HT1080 (cell line): ENCODE measurements around the gene IDH2. TPM values are rescaled to one million over a fixed set of nuclear protein-coding genes. Genes with fewer than 3 reads are reported as not detected.
"Not testable (repeated sequence)": the region's sequence is repeated elsewhere in the genome, so short reads cannot be mapped to it uniquely, and the experiment has no call there.

Source experiments
- DNase-seq: peaks from one replicate; pipeline ENCODE4 v3.0.0-alpha.2; 2015; ENCODE audit warnings: low read depth
- polyA plus RNA-seq, 2 experiments: library from polyadenylated mRNA; depleted of rRNA; stranded (reverse); fragments of >200 nt; gene quantifications; 2 replicates each; pipeline ENCODE4 v1.2.3, GENCODE V29; 2015
- total RNA-seq: library from RNA; depleted of rRNA; stranded (reverse); fragments of >200 nt; shearing (Covaris generic); gene quantifications from 2 replicates; pipeline ENCODE4 v1.2.3, GENCODE V29; 2014; rRNA removed

IDH2 gene
- 6.9 and 7.7 TPM in 2 replicates for total RNA-seq
- 17.1 and 20.1 TPM in 2 replicates for polyA plus RNA-seq (2015; cell fraction: cytosol; rRNA removed)
- polyA plus RNA-seq (2015; cell fraction: nucleus; rRNA removed): 10.0 and 11.4 TPM in 2 replicates

- DNase-seq: peak; percentile 64
These were observed at the start of gene IDH2 for GRCh38 chr15:90101969-90102890. Gene IDH2 (minus strand): TSS chr15:90102468. CDS start chr15:90102390, 78 bp downstream.

GRCh38 chr15:90150551-90150950 lies 48.3 kb upstream of the IDH2 start:
- not testable (repeated sequence) for DNase-seq

DNA sequence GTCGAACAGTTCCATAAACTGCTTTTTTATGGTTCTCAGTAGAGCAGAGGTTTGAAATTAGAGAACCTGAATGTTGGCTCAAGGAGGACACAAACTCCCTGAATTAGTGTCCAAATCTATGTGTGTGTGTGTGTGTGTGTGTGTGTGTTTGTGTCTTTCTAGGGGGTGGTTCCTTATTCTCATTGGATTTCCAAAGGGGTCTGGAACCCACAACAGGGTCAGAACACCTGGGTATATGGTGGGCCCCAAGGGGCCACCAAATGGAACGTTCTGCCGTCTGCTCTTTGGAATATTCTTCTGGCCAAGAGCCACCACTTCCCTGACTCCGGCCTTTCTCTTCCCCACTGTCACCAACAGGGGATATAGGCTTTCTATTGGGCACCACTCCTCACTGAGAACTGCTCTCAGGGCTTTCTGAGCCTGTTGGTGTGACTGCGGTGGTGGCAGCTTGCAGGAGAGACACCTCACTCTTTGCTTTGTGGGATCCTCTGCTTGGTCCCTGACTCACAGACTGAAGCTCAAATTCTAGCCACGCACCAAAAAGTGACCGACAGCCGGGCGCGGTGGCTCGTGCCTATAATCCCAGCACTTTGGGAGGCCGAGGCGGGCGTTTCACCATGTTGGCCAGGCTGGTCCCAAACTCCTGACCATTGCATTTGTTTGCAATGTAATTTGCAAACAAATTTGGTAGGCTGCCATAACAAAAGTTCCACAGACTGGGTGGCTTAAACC lies 47.5 kb upstream of the IDH2 start:
- DNase-seq: no peak

- DNase-seq: not testable (repeated sequence)
These were observed 44.0 kb upstream of the IDH2 start for GRCh38 chr15:90146198-90146761.

- DNase-seq: no peak
These were observed 43.5 kb upstream of the IDH2 start for GRCh38 chr15:90145761-90146160.

- DNase-seq: no peak
These were observed 43.0 kb upstream of the IDH2 start for GRCh38 chr15:90145259-90145658.

DNA sequence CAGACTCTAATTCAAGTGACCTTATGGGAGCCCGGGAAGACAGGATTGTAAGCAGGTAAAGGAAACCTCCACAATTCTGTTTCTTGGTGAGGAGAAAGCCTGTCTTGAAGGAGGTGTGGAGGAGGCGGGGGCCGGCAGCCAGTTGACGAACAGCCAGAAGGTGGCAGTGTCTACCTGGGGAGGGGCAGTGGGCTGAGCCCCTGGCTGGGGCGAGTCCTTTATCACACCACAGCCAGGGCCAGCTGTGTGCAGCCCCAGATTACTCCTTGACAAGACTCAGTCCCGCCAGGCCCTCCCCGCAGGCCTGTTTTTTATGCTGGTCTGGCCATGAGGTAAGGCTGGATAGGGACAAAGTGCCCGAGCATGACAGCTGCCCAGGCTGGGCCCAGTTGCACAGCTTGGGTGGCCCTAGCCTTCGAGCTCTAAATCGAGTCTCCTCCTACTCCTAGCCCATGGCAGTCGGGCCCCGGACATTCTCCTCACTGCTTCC lies 40.9 kb upstream of the IDH2 start:
- peak; percentile 73 for DNase-seq

DNA sequence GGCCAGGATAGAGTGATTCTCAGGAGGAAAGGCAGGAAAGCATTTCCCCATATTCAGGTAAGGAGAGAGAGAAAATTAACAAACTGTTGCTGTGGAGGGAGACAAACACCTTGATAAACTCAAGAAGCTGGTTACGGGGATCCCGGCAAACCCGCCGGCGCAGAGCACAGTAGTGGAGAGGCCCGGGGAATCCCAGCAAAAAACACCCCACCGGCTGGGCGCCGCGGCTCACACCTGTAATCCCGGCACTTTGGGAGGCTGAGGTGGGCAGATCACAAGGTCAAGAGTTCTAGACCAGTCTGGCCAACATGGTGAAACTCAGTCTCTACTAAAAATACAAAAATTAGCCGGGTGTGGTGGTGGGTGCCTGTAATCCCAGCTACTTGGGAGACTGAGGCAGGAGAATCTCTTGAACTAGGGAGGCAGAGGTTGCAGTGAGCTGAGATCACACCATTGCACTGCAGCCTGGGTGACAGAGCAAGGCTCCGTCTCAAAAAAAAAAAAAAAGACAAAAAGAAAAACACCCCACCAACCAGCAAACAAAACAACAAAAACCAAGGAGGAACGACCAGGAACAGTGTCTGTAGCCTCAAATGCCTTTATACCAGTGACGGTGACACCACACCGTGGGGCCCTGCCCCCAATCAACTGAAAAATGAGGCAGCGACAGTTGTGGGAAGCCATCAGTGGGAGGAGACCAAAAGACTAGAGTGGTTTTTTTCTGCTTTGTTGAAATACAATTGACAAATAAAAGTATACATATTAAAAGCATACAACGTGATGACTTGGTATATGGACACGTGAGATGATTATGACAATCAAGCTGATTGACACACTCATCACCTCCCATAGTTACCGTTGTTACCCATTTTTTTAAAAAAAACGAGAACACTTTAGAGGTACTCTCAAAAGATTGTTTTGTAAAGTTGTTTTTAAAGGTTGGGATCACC lies 40.2 kb upstream of the IDH2 start:
- no peak for DNase-seq

GRCh38 chr15:90141646-90142045 lies 39.4 kb upstream of the IDH2 start:
- DNase-seq: peak; percentile 55

DNA sequence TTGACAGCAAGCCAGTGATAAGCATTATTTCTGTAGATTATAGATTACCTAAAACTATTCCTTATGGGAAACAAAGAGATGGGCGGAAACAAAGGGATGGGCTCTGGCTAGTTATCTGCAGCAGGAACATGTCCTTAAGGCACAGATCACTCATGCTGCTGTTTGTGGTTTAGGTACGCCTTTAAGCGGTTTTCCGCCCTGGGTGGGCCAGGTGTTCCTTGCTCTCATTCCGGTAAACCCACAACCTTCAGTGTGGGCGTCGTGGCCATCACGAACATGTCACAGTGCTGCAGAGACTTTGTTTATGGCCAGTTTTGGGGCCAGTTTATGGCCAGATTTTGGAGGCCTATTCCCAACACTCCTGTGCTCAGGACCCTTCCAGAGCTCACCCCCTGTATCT lies 37.3 kb upstream of the IDH2 start:
- not testable (repeated sequence) for DNase-seq

GRCh38 chr15:90138071-90138833 lies 36.0 kb upstream of the IDH2 start:
- no peak for DNase-seq

DNA sequence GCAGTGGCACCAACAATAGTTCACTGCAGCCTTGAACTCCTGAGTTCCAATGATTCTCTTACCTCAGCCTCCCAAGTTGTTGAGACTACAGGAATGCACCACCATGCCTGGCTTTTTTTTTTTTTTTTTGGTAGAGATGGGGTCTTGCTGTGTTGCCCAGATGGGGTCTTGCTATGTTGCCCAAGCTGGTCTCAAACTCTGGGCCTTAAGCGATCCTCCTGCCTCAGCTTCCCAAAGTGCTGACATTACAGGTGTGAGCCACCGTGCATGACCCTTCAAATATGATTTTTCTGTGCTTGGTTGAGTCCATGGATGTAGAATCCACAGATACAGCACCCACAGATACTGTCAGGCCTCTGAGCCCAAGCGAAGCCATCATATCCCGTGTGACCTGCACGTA lies 30.2 kb upstream of the IDH2 start:
- DNase-seq: no peak

- no peak for DNase-seq
These were observed 29.6 kb upstream of the IDH2 start for GRCh38 chr15:90131848-90132247.

GRCh38 chr15:90130291-90130690 lies 28.0 kb upstream of the IDH2 start:
- DNase-seq: no peak

GRCh38 chr15:90126596-90127435 lies 24.5 kb upstream of the IDH2 start:
- no peak for DNase-seq

- no peak for DNase-seq
These were observed 23.8 kb upstream of the IDH2 start for GRCh38 chr15:90126022-90126421.

DNA sequence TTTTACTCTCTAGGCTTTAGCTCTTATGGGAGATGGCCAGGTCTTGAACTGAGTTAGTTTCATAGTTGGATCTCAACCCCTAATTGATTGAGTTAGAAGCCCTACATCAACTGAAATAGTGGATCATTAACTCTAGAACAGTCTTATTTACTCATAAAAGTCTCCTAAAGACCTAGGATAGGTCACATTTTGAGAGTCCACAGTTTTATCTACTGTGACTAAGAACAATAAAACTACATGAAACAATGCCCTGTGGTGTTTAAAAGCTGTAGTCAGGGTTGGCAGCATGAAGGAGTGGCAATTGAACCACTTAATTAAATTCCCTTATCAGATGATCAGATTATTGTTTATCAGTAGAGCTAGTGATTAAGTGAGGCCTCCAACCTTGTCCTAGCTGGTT lies 22.2 kb upstream of the IDH2 start:
- no peak for DNase-seq

GRCh38 chr15:90121086-90121485 lies 18.8 kb upstream of the IDH2 start:
- DNase-seq: no peak

- DNase-seq: no peak
These were observed 17.1 kb upstream of the IDH2 start for GRCh38 chr15:90119367-90119766.
